Lower leg skin (tissue), 3 donors: ENCODE measurements around the gene TNIK.

ENCODE experiments used
- POLR2A ChIP-seq, 2 donors: fragments of 450-650 bp; IDR thresholded peaks; one replicate each; pipeline ENCODE4 v1.6.1; 2016 to 2017; ENCODE audit warnings: antibody characterized with exemption in 2 of 2, mild to moderate bottlenecking in 1 of 2, moderate library complexity in 1 of 2
- TF ChIP-seq, protein P1 (sequence below), 3 donors: fragments of 450-650 bp; IDR thresholded peaks; one replicate each; pipeline ENCODE4 v1.5.1; 2016; ENCODE audit warnings: antibody characterized with exemption in 3 of 3, mild to moderate bottlenecking in 3 of 3, moderate library complexity in 2 of 3

DNA sequence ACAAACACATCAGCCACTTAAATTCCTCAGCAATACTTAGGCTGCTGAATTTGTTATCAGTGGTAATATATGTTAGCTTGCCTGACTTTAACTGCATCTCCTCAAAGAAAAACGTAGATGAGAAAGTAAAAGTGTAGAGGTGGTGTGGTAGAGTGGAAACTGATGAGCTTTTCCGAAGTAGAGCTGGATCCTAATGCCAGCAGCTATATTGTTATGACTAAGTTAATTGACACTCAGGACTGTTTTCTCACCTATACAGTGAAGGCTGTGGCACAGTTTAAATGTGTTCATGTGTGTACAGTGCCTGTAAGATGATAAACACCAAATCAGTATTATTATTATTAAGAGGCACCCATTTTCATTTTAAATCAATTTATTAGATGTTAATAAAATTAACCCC, 174.9 kb downstream of the TNIK start:
- TF ChIP-seq, protein P1, sequence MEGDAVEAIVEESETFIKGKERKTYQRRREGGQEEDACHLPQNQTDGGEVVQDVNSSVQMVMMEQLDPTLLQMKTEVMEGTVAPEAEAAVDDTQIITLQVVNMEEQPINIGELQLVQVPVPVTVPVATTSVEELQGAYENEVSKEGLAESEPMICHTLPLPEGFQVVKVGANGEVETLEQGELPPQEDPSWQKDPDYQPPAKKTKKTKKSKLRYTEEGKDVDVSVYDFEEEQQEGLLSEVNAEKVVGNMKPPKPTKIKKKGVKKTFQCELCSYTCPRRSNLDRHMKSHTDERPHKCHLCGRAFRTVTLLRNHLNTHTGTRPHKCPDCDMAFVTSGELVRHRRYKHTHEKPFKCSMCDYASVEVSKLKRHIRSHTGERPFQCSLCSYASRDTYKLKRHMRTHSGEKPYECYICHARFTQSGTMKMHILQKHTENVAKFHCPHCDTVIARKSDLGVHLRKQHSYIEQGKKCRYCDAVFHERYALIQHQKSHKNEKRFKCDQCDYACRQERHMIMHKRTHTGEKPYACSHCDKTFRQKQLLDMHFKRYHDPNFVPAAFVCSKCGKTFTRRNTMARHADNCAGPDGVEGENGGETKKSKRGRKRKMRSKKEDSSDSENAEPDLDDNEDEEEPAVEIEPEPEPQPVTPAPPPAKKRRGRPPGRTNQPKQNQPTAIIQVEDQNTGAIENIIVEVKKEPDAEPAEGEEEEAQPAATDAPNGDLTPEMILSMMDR (IDR thresholded peaks at IDR 0.05), result no peak
- TF ChIP-seq POLR2A (IDR thresholded peaks at IDR 0.05), result no peak
